H9 (cell line): ENCODE measurements around the gene AQP9. TPM values are rescaled to one million over a fixed set of nuclear protein-coding genes. Genes with fewer than 3 reads are reported as not detected.
"Not testable (repeated sequence)": the region's sequence is repeated elsewhere in the genome, so short reads cannot be mapped to it uniquely, and the experiment has no call there.

Source experiments
- DNase-seq: peaks from one replicate; pipeline ENCODE4 v3.0.0-alpha.2; 2017
- H2AFZ ChIP-seq: one replicate; pipeline ENCODE4 v1.6.1; 2013; ENCODE audit warnings: mild to moderate bottlenecking, low read length, control low read depth, moderate library complexity
- H2AK5ac ChIP-seq: 2 replicates; pipeline ENCODE4 v1.6.1; 2013; ENCODE audit warnings: low read length, control low read depth, mixed read lengths; ENCODE audit not compliant: insufficient read length
- H2BK120ac ChIP-seq: one replicate; pipeline ENCODE4 v1.6.1; 2013; ENCODE audit warnings: low read depth, mild to moderate bottlenecking, low read length, control low read depth, inconsistent platforms; ENCODE audit not compliant: poor library complexity, severe bottlenecking
- H2BK12ac ChIP-seq: 2 replicates; pipeline ENCODE4 v1.6.1; 2013; ENCODE audit warnings: low read length, control low read depth, mixed read lengths, low read depth; ENCODE audit not compliant: insufficient read length
- H2BK15ac ChIP-seq: 2 replicates; pipeline ENCODE4 v1.6.1; 2013; ENCODE audit warnings: low read depth, low read length, control low read depth
- H2BK20ac ChIP-seq: one replicate; pipeline ENCODE4 v1.6.1; 2013; ENCODE audit warnings: low read depth, mild to moderate bottlenecking, low read length, control low read depth, inconsistent platforms; ENCODE audit not compliant: poor library complexity, severe bottlenecking
- H2BK5ac ChIP-seq: 2 replicates; pipeline ENCODE4 v1.6.1; 2013; ENCODE audit warnings: low read length, control low read depth, mixed read lengths; ENCODE audit not compliant: insufficient read length
- H3K14ac ChIP-seq: 2 replicates; pipeline ENCODE4 v1.6.1; 2013; ENCODE audit warnings: low read length, control low read depth; ENCODE audit not compliant: insufficient read depth
- H3K18ac ChIP-seq: 2 replicates; pipeline ENCODE4 v1.6.1; 2013; ENCODE audit warnings: low read depth, mild to moderate bottlenecking, mixed read lengths, low read length, control low read depth; ENCODE audit not compliant: insufficient read length
- H3K23ac ChIP-seq: 2 replicates; pipeline ENCODE4 v1.6.1; 2013; ENCODE audit warnings: low read length, control low read depth, mixed read lengths, low read depth; ENCODE audit not compliant: insufficient read length
- H3K23me2 ChIP-seq: 2 replicates; pipeline ENCODE4 v1.6.1; 2013; ENCODE audit warnings: low read depth, mild to moderate bottlenecking, mixed read lengths, low read length, control low read depth; ENCODE audit not compliant: insufficient read length, poor library complexity, severe bottlenecking
- H3K27ac ChIP-seq: 2 replicates; pipeline ENCODE4 v1.5.1; 2013; ENCODE audit warnings: low read length, control low read depth, mixed read lengths, low read depth; ENCODE audit not compliant: insufficient read length
- H3K27me3 ChIP-seq: 2 replicates; pipeline ENCODE4 v1.6.1; 2013; ENCODE audit warnings: low read length, control low read depth, inconsistent platforms; ENCODE audit not compliant: insufficient read depth
- H3K4ac ChIP-seq: 2 replicates; pipeline ENCODE4 v1.6.1; 2013; ENCODE audit warnings: low read depth, mild to moderate bottlenecking, control low read depth, inconsistent platforms, low read length, moderate library complexity
- H3K4me1 ChIP-seq: 2 replicates; pipeline ENCODE4 v1.6.1; 2013; ENCODE audit warnings: low read length, control low read depth, inconsistent platforms; ENCODE audit not compliant: insufficient read depth
- H3K4me2 ChIP-seq: 2 replicates; pipeline ENCODE4 v1.6.1; 2013; ENCODE audit warnings: low read length, control low read depth, mixed read lengths; ENCODE audit not compliant: insufficient read length, insufficient read depth
- H3K56ac ChIP-seq: 2 replicates; pipeline ENCODE4 v1.6.1; 2013; ENCODE audit warnings: low read depth, mild to moderate bottlenecking, mixed read lengths, low read length, control low read depth; ENCODE audit not compliant: insufficient read length
- H3K79me1 ChIP-seq: 2 replicates; pipeline ENCODE4 v1.6.1; 2013; ENCODE audit warnings: low read depth, mild to moderate bottlenecking, moderate library complexity, low read length, control low read depth, inconsistent platforms; ENCODE audit not compliant: insufficient read depth, poor library complexity, severe bottlenecking
- H3K79me2 ChIP-seq: 2 replicates; pipeline ENCODE4 v1.6.1; 2013; ENCODE audit warnings: low read length, control low read depth, inconsistent platforms; ENCODE audit not compliant: insufficient read depth
- H3K9ac ChIP-seq: 2 replicates; pipeline ENCODE4 v1.6.1; 2013; ENCODE audit warnings: low read length, control low read depth, mixed read lengths; ENCODE audit not compliant: insufficient read length; ENCODE audit errors: extremely low read depth
- H3K9me3 ChIP-seq: one replicate; pipeline ENCODE4 v1.6.1; 2013; ENCODE audit warnings: low read depth, low read length, inconsistent platforms; ENCODE audit not compliant: control insufficient read depth
- H3T11ph ChIP-seq: one replicate; pipeline ENCODE4 v1.6.1; 2013; ENCODE audit warnings: mild to moderate bottlenecking, low read length, control low read depth, inconsistent platforms
- H4K20me1 ChIP-seq: one replicate; pipeline ENCODE4 v1.6.1; 2013; ENCODE audit not compliant: control insufficient read depth, insufficient read length, insufficient read depth
- H4K5ac ChIP-seq: 2 replicates; pipeline ENCODE4 v1.6.1; 2013; ENCODE audit warnings: low read depth, mild to moderate bottlenecking, mixed read lengths, low read length, control low read depth; ENCODE audit not compliant: insufficient read length
- H4K8ac ChIP-seq: replicated peaks from 2 replicates; pipeline ENCODE4 v1.6.1; 2013; ENCODE audit warnings: low read length, control low read depth, mixed read lengths, low read depth; ENCODE audit not compliant: insufficient read length
- H4K91ac ChIP-seq: 2 replicates; pipeline ENCODE4 v1.6.1; 2013; ENCODE audit warnings: low read depth, mild to moderate bottlenecking, moderate library complexity, mixed read lengths, low read length, control low read depth; ENCODE audit not compliant: insufficient read length
- H3K27ac Mint-ChIP-seq, 3 experiments: 2 replicates in 2 of 3; 3 replicates in 1 of 3; pipeline ENCODE4 v1.8.0; 2020 to 2021; ENCODE audit warnings: mixed read lengths in 3 of 3, mild to moderate bottlenecking in 1 of 3, moderate library complexity in 1 of 3
- H3K27me3 Mint-ChIP-seq: 2 replicates; pipeline ENCODE4 v1.8.0; 2021; ENCODE audit warnings: low read depth, mild to moderate bottlenecking, moderate library complexity, mixed read lengths
- H3K36me3 Mint-ChIP-seq, 3 experiments: 2 replicates in 2 of 3; 3 replicates in 1 of 3; pipeline ENCODE4 v1.8.0; 2020 to 2021; ENCODE audit warnings: low read depth in 3 of 3, mixed read lengths in 3 of 3; ENCODE audit not compliant: insufficient read depth in 1 of 3
- H3K4me1 Mint-ChIP-seq, 2 experiments: 2 replicates each; pipeline ENCODE4 v1.8.0; 2020; ENCODE audit warnings: mixed read lengths in 2 of 2
- H3K4me3 Mint-ChIP-seq, 2 experiments: 2 replicates in 1 of 2; 3 replicates in 1 of 2; pipeline ENCODE4 v1.8.0; 2020 to 2021; ENCODE audit warnings: mild to moderate bottlenecking in 2 of 2, mixed read lengths in 2 of 2, moderate library complexity in 1 of 2
- H3K9me3 Mint-ChIP-seq, 2 experiments: 2 replicates in 1 of 2; 3 replicates in 1 of 2; pipeline ENCODE4 v1.8.0; 2020; ENCODE audit warnings: mild to moderate bottlenecking in 2 of 2, mixed read lengths in 2 of 2, moderate library complexity in 1 of 2
- WGBS: extraction: QIAGEN DNeasy Blood & Tissue Kit; methylation state at CpG from one replicate; pipeline ENCODE4 v1.1.7; 2013; ENCODE audit warnings: missing lambda C conversion rate, low lambda C conversion rate, mixed read lengths; ENCODE audit not compliant: insufficient read length; ENCODE audit errors: extremely low coverage; 5-methylcytosine and 5-hydroxymethylcytosine counted together
- total RNA-seq: library from RNA; stranded (reverse); gene quantifications from 2 replicates; pipeline ENCODE4 v1.2.1, GENCODE V29; 2021

Gene AQP9
- total RNA-seq, 1 experiment from 2014 or later: not detected

- H3K18ac ChIP-seq: not testable (repeated sequence)
Measured at GRCh38 chr15:58209007-58209481, 70.9 kb downstream of the AQP9 start.

GRCh38 chr15:58210031-58210430 lies 71.8 kb downstream of the AQP9 start:
- not testable (repeated sequence) for H3K9ac ChIP-seq, H3K18ac ChIP-seq, H3K4me3 Mint-ChIP-seq, H2AFZ ChIP-seq, H2AK5ac ChIP-seq, H3K4me1 Mint-ChIP-seq, H2BK20ac ChIP-seq, H4K91ac ChIP-seq, H3K4me1 ChIP-seq, H3K4me2 ChIP-seq, H2BK5ac ChIP-seq, H4K5ac ChIP-seq, H3K79me2 ChIP-seq, H3K36me3 Mint-ChIP-seq, H3K23me2 ChIP-seq, DNase-seq, H3K56ac ChIP-seq, H3K27ac ChIP-seq, H3K14ac ChIP-seq, H4K8ac ChIP-seq, H2BK120ac ChIP-seq, H3K23ac ChIP-seq, H3K79me1 ChIP-seq, H3K27me3 Mint-ChIP-seq, H3K9me3 Mint-ChIP-seq, H3K27ac Mint-ChIP-seq, H2BK12ac ChIP-seq, H2BK15ac ChIP-seq, H3K4ac ChIP-seq, H3K27me3 ChIP-seq, H3T11ph ChIP-seq, H3K9me3 ChIP-seq, H4K20me1 ChIP-seq
- WGBS: no CpG with 5 or more reads among the region's 4 CpGs

More at GRCh38 chr15:58209007-58209481, 70.9 kb downstream of the AQP9 start:
- not testable (repeated sequence) for H3K36me3 Mint-ChIP-seq, H4K91ac ChIP-seq, H3K56ac ChIP-seq, H3K9me3 ChIP-seq, H3T11ph ChIP-seq, H2BK12ac ChIP-seq, H3K9me3 Mint-ChIP-seq, H3K79me2 ChIP-seq, H3K27ac Mint-ChIP-seq, H3K9ac ChIP-seq, H3K27me3 Mint-ChIP-seq, H2AK5ac ChIP-seq, H4K20me1 ChIP-seq, H3K4me3 Mint-ChIP-seq, H3K27ac ChIP-seq, H2BK15ac ChIP-seq, H2BK120ac ChIP-seq, H3K4me1 ChIP-seq, H3K4me2 ChIP-seq, H3K27me3 ChIP-seq, H3K23ac ChIP-seq, H3K4me1 Mint-ChIP-seq, H2BK20ac ChIP-seq, DNase-seq, H2AFZ ChIP-seq, H2BK5ac ChIP-seq, H3K4ac ChIP-seq, H3K79me1 ChIP-seq, H3K14ac ChIP-seq, H4K8ac ChIP-seq, H4K5ac ChIP-seq, H3K23me2 ChIP-seq
- WGBS: no CpG with 5 or more reads among the region's 3 CpGs
